ENCODE measurements around the gene LY86.
A peak's percentile ranks its signal among the peaks of the same experiment; 100 is the strongest.

LY86 gene

DNA sequence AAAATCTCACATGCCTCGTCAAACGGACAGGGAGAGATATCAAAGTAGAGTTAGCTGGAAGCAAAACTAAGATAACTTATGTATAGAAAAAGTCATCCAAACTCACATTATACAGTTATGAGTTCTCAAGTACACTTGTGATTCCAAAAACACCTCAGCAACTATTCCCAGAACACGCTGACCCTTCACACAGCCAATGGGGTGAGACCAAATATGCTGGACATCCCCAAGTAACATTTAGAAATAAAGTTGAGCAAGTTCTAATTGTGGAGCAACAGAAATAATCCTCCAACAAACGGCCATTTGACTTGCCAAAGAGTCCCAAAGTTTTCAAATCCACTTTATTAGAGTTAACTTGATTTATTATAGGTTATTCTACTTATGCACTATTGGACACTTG is 52.4 kb downstream of the LY86 start:
- TF ChIP-seq POU2F2 (IDR thresholded peaks at IDR 0.05; ENCODE audit: low read depth, low read length) (no peak), SPI1 (IDR thresholded peaks at IDR 0.05; ENCODE audit: low read depth, low read length) (no peak), TAF1 (IDR thresholded peaks at IDR 0.05; ENCODE audit: low read depth, low read length) (no peak), POLR2AphosphoS5 (IDR thresholded peaks at IDR 0.05; ENCODE audit: low read depth, low read length) (no peak), PAX5 (IDR thresholded peaks at IDR 0.05; ENCODE audit: insufficient read depth, low read length, severe bottlenecking) (no peak), POLR2A (IDR thresholded peaks at IDR 0.05; ENCODE audit: low read depth, low read length) (no peak)
- DNase-seq (ENCODE audit: insufficient read length, low spot score) (no peak), FAIRE-seq (no peak)

DNA sequence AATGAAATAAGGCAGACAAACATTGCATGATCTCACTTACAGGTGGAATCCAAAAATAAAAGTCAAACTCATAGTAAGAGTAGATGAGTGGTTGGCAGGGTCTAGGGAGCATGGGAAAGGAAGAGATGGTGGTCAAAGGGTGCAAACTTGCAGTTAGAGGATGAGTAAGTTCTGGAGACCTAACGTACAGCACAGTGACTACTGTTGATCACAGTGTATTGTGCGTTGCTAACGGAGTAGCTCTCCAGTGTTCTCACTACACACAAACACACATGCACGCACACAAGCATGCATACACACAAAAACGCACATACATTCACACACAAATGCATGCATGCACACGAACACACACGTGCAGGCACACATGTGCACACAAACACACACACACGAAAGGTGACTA is 54.9 kb downstream of the LY86 start:
- TF ChIP-seq TAF1 (IDR thresholded peaks at IDR 0.05; ENCODE audit: low read depth, low read length) (no peak), POU2F2 (IDR thresholded peaks at IDR 0.05; ENCODE audit: low read depth, low read length) (peak; percentile 82)
- DNase-seq (ENCODE audit: insufficient read length, low spot score) (no peak), FAIRE-seq (peak; percentile 76)

DNA sequence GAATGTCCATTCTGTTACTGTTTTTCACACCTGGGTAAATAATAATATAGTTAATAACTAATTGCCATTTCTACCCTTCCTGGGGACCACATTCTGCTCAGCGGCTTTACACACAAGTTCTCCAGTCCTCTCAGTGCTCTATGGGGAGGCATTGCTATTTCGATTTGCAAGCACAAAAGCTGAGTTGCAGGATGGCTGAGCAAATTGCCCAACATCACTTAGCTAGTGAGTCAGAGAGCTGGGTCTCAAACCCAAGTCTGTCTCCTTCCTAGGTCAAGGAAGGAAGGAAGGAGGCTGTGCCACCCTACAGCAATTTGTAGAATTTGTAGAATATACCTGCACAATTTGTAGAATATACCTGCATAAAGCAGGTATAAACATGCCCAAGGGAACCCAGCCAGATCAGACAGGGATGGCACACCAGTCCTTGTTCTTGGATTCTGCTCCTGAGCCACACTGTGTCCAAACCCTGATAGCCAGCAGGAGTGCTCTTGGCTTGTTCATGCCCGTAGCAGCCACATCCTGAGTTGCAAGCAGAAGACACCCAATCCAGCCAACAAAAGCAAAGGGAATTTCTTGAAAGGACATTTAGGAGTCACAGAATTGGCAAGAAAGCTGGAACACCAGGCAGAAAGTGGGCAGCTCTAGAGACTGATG is 56.9 kb downstream of the LY86 start:
- no peak for FAIRE-seq
- TF ChIP-seq POLR2AphosphoS5 (IDR thresholded peaks at IDR 0.05; ENCODE audit: low read depth, low read length): no peak
- DNase-seq (ENCODE audit: insufficient read length, low spot score): no peak

DNA sequence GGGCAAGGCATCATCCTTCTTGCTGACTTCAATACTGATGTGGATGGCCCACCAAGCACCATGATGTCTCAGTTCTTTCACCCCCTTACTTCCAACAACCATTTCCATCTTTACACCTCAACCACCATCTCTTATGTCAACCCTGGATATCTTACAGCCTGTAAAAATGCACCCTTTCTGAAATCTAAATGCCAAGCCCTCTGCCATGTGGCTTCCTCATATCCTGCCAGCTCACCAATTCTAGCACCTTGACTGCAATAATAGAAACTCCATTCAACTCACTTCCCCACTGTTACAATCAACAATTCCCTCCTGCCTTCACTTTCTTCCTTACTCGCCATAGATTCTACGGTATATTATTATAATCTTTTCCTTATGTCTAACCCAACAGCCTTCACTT is 57.9 kb downstream of the LY86 start:
- FAIRE-seq: no peak

DNA sequence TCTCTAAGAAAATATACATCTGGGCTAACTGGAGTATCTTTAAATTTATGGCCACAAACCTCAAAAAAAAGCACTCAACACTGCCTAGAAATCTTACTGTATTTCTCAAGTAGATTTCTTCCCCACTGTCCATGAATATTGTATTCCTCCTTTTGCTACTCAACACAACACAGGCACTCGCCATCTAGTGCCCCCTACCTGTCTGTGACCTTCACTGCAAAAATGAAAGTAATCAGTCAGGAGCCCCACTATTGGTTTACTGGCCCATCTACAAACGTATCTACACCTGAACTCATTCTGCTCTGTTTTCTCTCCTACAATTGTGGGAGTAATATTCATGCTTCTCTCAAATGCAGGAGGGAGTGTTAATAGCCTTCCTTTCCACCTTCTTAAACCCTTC is 58.3 kb downstream of the LY86 start:
- no peak for TF ChIP-seq SPI1 (IDR thresholded peaks at IDR 0.05; ENCODE audit: low read depth, low read length)
- no peak for TF ChIP-seq PAX5 (IDR thresholded peaks at IDR 0.05; ENCODE audit: insufficient read depth, low read length, severe bottlenecking)
- TF ChIP-seq POU2F2 (IDR thresholded peaks at IDR 0.05; ENCODE audit: low read depth, low read length): no peak
- TF ChIP-seq POLR2A (IDR thresholded peaks at IDR 0.05; ENCODE audit: low read depth, low read length): no peak
- TF ChIP-seq POLR2AphosphoS5 (IDR thresholded peaks at IDR 0.05; ENCODE audit: low read depth, low read length): no peak
- no peak for TF ChIP-seq TAF1 (IDR thresholded peaks at IDR 0.05; ENCODE audit: low read depth, low read length)
- no peak for DNase-seq (ENCODE audit: insufficient read length, low spot score)
- no peak for FAIRE-seq

More for the DNA sequence above, 57.9 kb downstream of the LY86 start:
- no peak for DNase-seq (ENCODE audit: insufficient read length, low spot score)
- no peak for TF ChIP-seq POLR2AphosphoS5 (IDR thresholded peaks at IDR 0.05; ENCODE audit: low read depth, low read length)
- no peak for TF ChIP-seq PAX5 (IDR thresholded peaks at IDR 0.05; ENCODE audit: insufficient read depth, low read length, severe bottlenecking)
- TF ChIP-seq SPI1 (IDR thresholded peaks at IDR 0.05; ENCODE audit: low read depth, low read length): no peak
- TF ChIP-seq TAF1 (IDR thresholded peaks at IDR 0.05; ENCODE audit: low read depth, low read length): no peak
- no peak for TF ChIP-seq POU2F2 (IDR thresholded peaks at IDR 0.05; ENCODE audit: low read depth, low read length)
- TF ChIP-seq POLR2A (IDR thresholded peaks at IDR 0.05; ENCODE audit: low read depth, low read length): no peak

DNA sequence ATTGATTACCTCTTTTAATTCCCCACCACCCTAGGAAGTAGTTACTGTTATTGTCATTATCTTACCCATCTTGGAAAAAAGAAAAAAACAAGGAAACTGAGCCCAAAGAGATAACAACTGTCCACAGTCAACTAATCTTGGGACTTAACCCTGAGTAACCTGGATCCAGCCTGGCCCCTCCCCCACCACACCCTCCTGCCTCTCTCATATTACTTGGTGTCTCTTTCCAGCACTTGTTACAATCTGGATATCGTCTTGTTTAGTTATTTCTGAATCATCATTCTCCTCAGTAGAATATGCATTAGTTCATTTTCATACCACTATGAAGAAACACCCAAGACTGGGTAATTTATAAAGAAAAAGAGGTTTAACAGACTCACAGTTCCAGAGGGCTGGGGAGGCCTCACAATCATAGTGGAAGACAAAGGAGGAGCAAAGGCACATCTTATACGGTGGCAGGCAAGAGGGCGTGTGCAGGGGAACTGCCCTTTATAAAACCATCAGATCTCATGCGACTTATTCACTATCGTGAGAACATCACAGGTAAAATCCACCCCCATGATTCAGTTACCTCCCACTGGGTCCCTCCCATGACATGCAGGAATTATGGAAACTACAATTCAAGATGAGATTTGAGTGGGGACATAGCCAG is 60.3 kb downstream of the LY86 start:
- TF ChIP-seq SPI1 (IDR thresholded peaks at IDR 0.05; ENCODE audit: low read depth, low read length) (no peak), POLR2A (IDR thresholded peaks at IDR 0.05; ENCODE audit: low read depth, low read length) (no peak), POU2F2 (IDR thresholded peaks at IDR 0.05; ENCODE audit: low read depth, low read length) (no peak), POLR2AphosphoS5 (IDR thresholded peaks at IDR 0.05; ENCODE audit: low read depth, low read length) (no peak), TAF1 (IDR thresholded peaks at IDR 0.05; ENCODE audit: low read depth, low read length) (no peak), PAX5 (IDR thresholded peaks at IDR 0.05; ENCODE audit: insufficient read depth, low read length, severe bottlenecking) (no peak)
- FAIRE-seq (no peak), DNase-seq (ENCODE audit: insufficient read length, low spot score) (no peak)

DNA sequence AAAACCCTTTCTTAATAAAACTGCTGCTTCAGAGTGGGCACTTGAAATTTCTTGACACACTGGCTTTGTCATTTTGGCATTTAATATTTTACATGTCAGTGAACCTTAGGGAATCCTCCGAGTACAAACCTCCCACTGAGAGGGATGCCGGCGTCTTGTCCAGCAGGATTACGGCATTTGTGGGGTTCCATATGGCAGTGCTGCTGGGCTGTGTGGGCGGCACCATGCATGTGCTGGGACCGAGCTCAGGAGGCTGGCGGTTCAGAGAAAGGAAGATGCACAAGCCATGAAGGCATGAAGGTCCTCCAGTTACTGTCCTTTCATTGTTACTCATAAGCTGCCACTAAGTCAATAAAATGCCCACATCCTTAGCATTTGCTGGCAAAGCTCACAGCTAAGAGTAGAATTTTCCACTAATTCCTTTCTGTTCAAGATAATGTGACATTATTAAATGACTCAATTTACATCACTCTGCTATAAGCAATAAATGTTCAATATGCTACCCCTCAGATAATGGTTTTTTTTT is 61.4 kb downstream of the LY86 start:
- DNase-seq (ENCODE audit: insufficient read length, low spot score) (no peak), FAIRE-seq (no peak)
- TF ChIP-seq SPI1 (IDR thresholded peaks at IDR 0.05; ENCODE audit: low read depth, low read length) (no peak), POLR2A (IDR thresholded peaks at IDR 0.05; ENCODE audit: low read depth, low read length) (no peak), POLR2AphosphoS5 (IDR thresholded peaks at IDR 0.05; ENCODE audit: low read depth, low read length) (no peak), POU2F2 (IDR thresholded peaks at IDR 0.05; ENCODE audit: low read depth, low read length) (no peak), TAF1 (IDR thresholded peaks at IDR 0.05; ENCODE audit: low read depth, low read length) (no peak), PAX5 (IDR thresholded peaks at IDR 0.05; ENCODE audit: insufficient read depth, low read length, severe bottlenecking) (no peak)

DNA sequence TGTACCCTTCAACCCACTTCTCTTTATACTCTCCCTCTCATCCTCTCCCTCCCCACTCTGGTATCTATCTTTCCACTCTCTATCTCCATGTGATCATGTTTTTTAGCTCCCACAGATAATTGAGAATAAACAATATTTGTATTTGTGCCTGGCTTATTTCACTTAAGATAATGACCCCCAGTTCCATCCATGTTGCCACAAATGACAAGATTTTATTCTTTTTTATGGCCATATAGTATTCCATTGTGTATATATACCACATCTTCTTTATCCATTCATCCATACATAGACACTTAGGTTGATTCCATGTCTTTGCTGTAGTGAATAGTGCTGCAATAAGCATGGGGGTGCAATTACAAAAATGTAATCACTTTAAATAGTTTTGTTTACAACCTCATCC is 62.3 kb downstream of the LY86 start:
- DNase-seq (ENCODE audit: insufficient read length, low spot score) (no peak), FAIRE-seq (no peak)
- TF ChIP-seq SPI1 (IDR thresholded peaks at IDR 0.05; ENCODE audit: low read depth, low read length): peak; percentile 37; the same call in 1 of the 2 replicates
- TF ChIP-seq PAX5 (IDR thresholded peaks at IDR 0.05; ENCODE audit: insufficient read depth, low read length, severe bottlenecking): no peak
- TF ChIP-seq POLR2A (IDR thresholded peaks at IDR 0.05; ENCODE audit: low read depth, low read length): no peak

DNA sequence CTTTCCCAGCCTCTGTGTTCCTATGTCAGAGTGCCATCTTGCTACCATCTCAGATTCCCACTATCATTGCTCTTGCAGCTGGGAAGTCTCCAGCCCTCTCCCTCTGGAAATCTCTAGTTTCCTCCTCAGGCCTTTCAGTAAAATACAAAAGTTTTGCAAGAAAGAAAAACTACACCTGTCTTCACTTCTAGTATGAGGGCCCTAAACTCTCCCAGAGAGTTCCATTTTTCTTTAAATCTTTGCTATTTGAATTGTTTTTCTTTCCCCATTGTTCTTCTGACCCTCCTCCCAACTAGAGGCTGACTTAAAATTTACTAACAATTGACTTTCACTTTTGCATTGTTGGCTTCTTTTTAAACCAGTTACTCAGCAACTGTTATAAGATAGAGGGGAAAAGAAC is 62.8 kb downstream of the LY86 start:
- no peak for DNase-seq (ENCODE audit: insufficient read length, low spot score)
- TF ChIP-seq POLR2A (IDR thresholded peaks at IDR 0.05; ENCODE audit: low read depth, low read length) (no peak), TAF1 (IDR thresholded peaks at IDR 0.05; ENCODE audit: low read depth, low read length) (no peak), POU2F2 (IDR thresholded peaks at IDR 0.05; ENCODE audit: low read depth, low read length) (no peak), PAX5 (IDR thresholded peaks at IDR 0.05; ENCODE audit: insufficient read depth, low read length, severe bottlenecking) (no peak), POLR2AphosphoS5 (IDR thresholded peaks at IDR 0.05; ENCODE audit: low read depth, low read length) (no peak), SPI1 (IDR thresholded peaks at IDR 0.05; ENCODE audit: low read depth, low read length) (no peak)
- no peak for FAIRE-seq

DNA sequence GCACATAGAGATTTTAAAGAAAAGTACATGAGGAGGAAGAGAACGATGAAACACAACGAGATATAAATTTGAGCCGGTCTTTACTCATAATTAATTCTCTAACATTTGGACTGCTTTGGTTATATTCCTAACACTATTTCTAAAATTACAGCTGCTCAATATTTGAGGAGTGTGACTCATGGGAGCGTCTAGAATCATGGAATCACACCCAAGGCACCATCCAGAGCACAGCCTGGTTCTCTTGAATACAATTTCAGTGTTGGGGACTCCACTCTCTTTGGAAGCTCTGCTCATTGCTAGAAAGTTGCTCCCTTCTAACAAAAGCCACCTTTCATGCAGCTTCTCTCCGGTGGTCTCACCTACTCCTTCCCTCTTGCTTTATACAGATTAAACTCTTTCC is 64.4 kb downstream of the LY86 start:
- TF ChIP-seq POLR2A (IDR thresholded peaks at IDR 0.05; ENCODE audit: low read depth, low read length): no peak
- no peak for TF ChIP-seq TAF1 (IDR thresholded peaks at IDR 0.05; ENCODE audit: low read depth, low read length)
- no peak for TF ChIP-seq PAX5 (IDR thresholded peaks at IDR 0.05; ENCODE audit: insufficient read depth, low read length, severe bottlenecking)
- no peak for TF ChIP-seq POLR2AphosphoS5 (IDR thresholded peaks at IDR 0.05; ENCODE audit: low read depth, low read length)
- no peak for TF ChIP-seq POU2F2 (IDR thresholded peaks at IDR 0.05; ENCODE audit: low read depth, low read length)
- TF ChIP-seq SPI1 (IDR thresholded peaks at IDR 0.05; ENCODE audit: low read depth, low read length): no peak
- DNase-seq (ENCODE audit: insufficient read length, low spot score): no peak
- FAIRE-seq: no peak
